Panc1 (cell line): ENCODE measurements around the gene TPSB2. TPM values are rescaled to one million over a fixed set of nuclear protein-coding genes. Genes with fewer than 3 reads are reported as not detected.

Experiments used
- ATAC-seq: fragments of 200-7000 bp; cut with Tn5 transposase; 2 replicates; pipeline ENCODE4 v1.9.1; 2020; ENCODE audit warnings: mild to moderate bottlenecking, moderate library complexity
- BruUV-seq: library from RNA; stranded (reverse); fragments of 400-500 nt; replicated peaks from 2 replicates; lab custom pipeline; 2021; lab: Mats Ljungman, UMichigan
- CTCF ChIA-PET: fragments of 300-600 bp; sonication (Branson Sonifier 250); formaldehyde crosslinking; loops from one replicate; lab custom pipeline; 2022; ENCODE audit warnings: antibody characterized with exemption; lab: Charles Lee
- POLR2A ChIA-PET: fragments of 300-600 bp; sonication (Branson Sonifier 250); formaldehyde crosslinking; loops from one replicate; lab custom pipeline; 2022; ENCODE audit warnings: antibody characterized with exemption; lab: Charles Lee
- DNase-seq: peaks from one replicate; pipeline ENCODE4 v3.0.0-alpha.2; 2010; ENCODE audit warnings: low read depth, low spot score
- H3K27ac ChIP-seq: 2 replicates; pipeline ENCODE4 v1.5.1; 2011; ENCODE audit warnings: mild to moderate bottlenecking, low read length, inconsistent platforms
- H3K27me3 ChIP-seq: fragments of 200-500 bp; sonication (Bioruptor generic); 2 replicates; pipeline ENCODE4 v1.6.0; 2014; ENCODE audit warnings: low read length, inconsistent platforms; ENCODE audit not compliant: control insufficient read depth, insufficient read depth
- H3K36me3 ChIP-seq: fragments of 200-500 bp; sonication (Bioruptor generic); 2 replicates; pipeline ENCODE4 v1.5.1; 2014; ENCODE audit warnings: inconsistent platforms, mild to moderate bottlenecking, low read length, moderate library complexity; ENCODE audit not compliant: control insufficient read depth, insufficient read depth
- H3K4me1 ChIP-seq: 2 replicates; pipeline ENCODE4 v1.5.1; 2011; ENCODE audit warnings: inconsistent platforms, mild to moderate bottlenecking, low read length, moderate library complexity; ENCODE audit not compliant: control insufficient read depth, insufficient read depth
- H3K4me3 ChIP-seq, 2 experiments: 2 replicates each; pipeline ENCODE4 v1.5.1; 2011 to 2012; ENCODE audit warnings: low read depth in 2 of 2, low read length in 2 of 2, mild to moderate bottlenecking in 2 of 2, inconsistent platforms in 1 of 2, moderate library complexity in 1 of 2
- H3K9me3 ChIP-seq: fragments of 200-500 bp; sonication (Bioruptor generic); 2 replicates; pipeline ENCODE4 v1.5.1; 2014; ENCODE audit warnings: low read depth, mild to moderate bottlenecking, inconsistent platforms, low read length, moderate library complexity; ENCODE audit not compliant: control insufficient read depth, insufficient read depth
- POLR2AphosphoS5 ChIP-seq: IDR thresholded peaks from 2 replicates; pipeline ENCODE4 v1.6.1; 2012; ENCODE audit warnings: mild to moderate bottlenecking, low read depth, low read length, moderate library complexity
- SIN3A ChIP-seq: IDR thresholded peaks from 2 replicates; pipeline ENCODE4 v1.6.1; 2012; ENCODE audit warnings: low read depth, mild to moderate bottlenecking, low read length, moderate library complexity, borderline replicate concordance; ENCODE audit not compliant: insufficient read depth
- TCF7L2 ChIP-seq: IDR thresholded peaks from 2 replicates; pipeline ENCODE4 v1.6.1; 2011; ENCODE audit warnings: mild to moderate bottlenecking, low read depth, low read length, inconsistent platforms
- in situ Hi-C: cut with HindIII; loops from 2 replicates; pipeline ENCODE4 v1.10.0; 2016; ENCODE audit warnings: low sequenced_read_pairs, low pct_unique_long_range_greater_than_20kb
- intact Hi-C: fragments of 100-400 bp; cut with micrococcal nuclease; formaldehyde crosslinking; loops from one replicate; pipeline ENCODE4 v1.10.0; 2022; ENCODE audit not compliant: unreplicated experiment
- total RNA-seq: library from RNA; stranded (reverse); gene quantifications from one replicate; pipeline ENCODE4 v1.2.1, GENCODE V29; 2021; ENCODE audit not compliant: unreplicated experiment
- TF ChIP-seq, protein P1 (sequence below): fragments of 450-650 bp; IDR thresholded peaks from 2 replicates; pipeline ENCODE4 v1.5.1; 2017; ENCODE audit warnings: mild to moderate bottlenecking
- TF ChIP-seq, protein P2 (sequence below), 2 experiments: IDR thresholded peaks; 2 replicates each; pipeline ENCODE4 v1.6.1; 2011 to 2012; ENCODE audit warnings: low read depth in 2 of 2, control low read depth in 1 of 2, low read length in 1 of 2, mild to moderate bottlenecking in 1 of 2, moderate library complexity in 1 of 2; ENCODE audit not compliant: insufficient read depth in 1 of 2

Gene TPSB2
- total RNA-seq, 1 experiment from 2014 or later: 0.57 TPM

DNA sequence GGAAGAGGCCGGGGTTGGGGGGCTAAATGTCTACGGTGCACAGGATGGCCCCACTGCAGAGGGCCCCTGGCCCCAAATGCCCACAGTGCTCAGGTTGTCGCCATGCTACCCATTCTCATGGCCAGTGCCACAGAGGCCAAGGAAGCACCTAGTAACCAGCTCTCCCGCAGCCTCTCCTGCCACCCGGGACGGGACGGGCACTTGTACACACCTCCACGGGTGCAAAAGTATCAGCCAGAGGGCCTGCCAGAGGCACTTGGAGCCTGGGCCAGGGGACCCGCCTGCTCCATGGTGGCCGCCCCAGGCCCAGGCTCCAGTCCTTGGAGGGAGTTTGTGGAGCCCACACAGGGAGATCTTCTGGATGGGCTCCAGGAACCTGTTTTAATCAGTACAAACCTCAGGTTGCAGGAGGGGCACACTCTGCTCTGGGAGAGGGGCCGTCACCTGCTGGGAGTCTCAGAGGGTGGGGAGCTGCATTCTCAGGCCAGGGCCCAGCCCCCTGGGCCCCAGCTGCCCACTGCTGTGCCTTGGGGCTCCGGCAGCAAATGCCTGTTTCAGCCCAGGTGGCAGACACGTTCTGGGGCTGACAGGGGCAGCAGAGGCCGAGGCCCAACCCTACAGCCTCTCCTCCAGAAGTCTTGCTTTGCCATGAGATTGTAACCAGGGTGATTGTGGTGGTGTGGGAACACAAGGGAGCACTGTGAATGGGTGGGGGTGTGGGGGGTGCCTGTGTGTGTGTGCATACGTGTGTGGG is 33.8 kb upstream of the TPSB2 start:
- H3K27me3 ChIP-seq: no peaks in the 10 kb centered on the region

DNA sequence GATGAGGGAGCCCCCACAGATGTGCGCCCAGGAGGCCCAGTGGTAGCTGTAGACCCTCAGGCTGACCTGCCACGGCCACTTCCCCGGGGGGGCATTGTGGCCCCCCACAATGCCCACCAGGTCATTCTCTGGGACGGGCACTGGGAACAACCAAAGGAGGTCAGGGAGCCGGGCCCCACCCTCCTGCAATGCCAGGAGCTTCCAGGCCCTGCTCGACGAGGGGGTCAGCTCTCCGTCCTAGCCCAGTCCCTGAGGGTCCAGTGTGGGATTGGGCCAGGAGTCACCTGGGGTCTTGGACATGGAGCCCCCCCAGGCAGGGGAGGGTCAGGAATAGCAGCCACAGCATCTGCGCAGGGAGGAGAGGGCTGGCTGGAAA is 32.9 kb upstream of the TPSB2 start:
- CTCF ChIA-PET: no interaction called here
- H3K36me3 ChIP-seq: no peaks in the 10 kb centered on the region
- H3K9me3 ChIP-seq: no peaks in the 10 kb centered on the region
- no peak overlapping the region for H3K4me3 ChIP-seq
- no peaks in the 10 kb centered on the region; the same call in 1 of the 2 replicates for H3K4me1 ChIP-seq
- intact Hi-C loops: no loop called here
- BruUV-seq: no TSS peak
- TF ChIP-seq, protein P1, sequence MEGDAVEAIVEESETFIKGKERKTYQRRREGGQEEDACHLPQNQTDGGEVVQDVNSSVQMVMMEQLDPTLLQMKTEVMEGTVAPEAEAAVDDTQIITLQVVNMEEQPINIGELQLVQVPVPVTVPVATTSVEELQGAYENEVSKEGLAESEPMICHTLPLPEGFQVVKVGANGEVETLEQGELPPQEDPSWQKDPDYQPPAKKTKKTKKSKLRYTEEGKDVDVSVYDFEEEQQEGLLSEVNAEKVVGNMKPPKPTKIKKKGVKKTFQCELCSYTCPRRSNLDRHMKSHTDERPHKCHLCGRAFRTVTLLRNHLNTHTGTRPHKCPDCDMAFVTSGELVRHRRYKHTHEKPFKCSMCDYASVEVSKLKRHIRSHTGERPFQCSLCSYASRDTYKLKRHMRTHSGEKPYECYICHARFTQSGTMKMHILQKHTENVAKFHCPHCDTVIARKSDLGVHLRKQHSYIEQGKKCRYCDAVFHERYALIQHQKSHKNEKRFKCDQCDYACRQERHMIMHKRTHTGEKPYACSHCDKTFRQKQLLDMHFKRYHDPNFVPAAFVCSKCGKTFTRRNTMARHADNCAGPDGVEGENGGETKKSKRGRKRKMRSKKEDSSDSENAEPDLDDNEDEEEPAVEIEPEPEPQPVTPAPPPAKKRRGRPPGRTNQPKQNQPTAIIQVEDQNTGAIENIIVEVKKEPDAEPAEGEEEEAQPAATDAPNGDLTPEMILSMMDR: no peak
- TF ChIP-seq TCF7L2 (no peak), SIN3A (no peak), POLR2AphosphoS5 (no peak)
- DNase-seq: no peak
- H3K27ac ChIP-seq: no peak overlapping the region
- in situ Hi-C loops: no loop called here
- H3K27me3 ChIP-seq: no peaks in the 10 kb centered on the region
- no peak for ATAC-seq
- POLR2A ChIA-PET: no interaction called here

More for the DNA sequence above, 33.8 kb upstream of the TPSB2 start:
- Histone ChIP-seq H3K4me3 (no peak overlapping the region), H3K9me3 (no peaks in the 10 kb centered on the region), H3K27ac (no peak overlapping the region), H3K36me3 (no peaks in the 10 kb centered on the region), H3K4me1 (no peaks in the 10 kb centered on the region)
- ChIA-PET CTCF (no interaction called here), POLR2A (no interaction called here)
- intact Hi-C loops (no loop called here), in situ Hi-C loops (no loop called here)
- DNase-seq: no peak
- ATAC-seq: no peak
- TF ChIP-seq POLR2AphosphoS5: no peak
- TF ChIP-seq, protein P1: no peak
- TF ChIP-seq, protein P2, sequence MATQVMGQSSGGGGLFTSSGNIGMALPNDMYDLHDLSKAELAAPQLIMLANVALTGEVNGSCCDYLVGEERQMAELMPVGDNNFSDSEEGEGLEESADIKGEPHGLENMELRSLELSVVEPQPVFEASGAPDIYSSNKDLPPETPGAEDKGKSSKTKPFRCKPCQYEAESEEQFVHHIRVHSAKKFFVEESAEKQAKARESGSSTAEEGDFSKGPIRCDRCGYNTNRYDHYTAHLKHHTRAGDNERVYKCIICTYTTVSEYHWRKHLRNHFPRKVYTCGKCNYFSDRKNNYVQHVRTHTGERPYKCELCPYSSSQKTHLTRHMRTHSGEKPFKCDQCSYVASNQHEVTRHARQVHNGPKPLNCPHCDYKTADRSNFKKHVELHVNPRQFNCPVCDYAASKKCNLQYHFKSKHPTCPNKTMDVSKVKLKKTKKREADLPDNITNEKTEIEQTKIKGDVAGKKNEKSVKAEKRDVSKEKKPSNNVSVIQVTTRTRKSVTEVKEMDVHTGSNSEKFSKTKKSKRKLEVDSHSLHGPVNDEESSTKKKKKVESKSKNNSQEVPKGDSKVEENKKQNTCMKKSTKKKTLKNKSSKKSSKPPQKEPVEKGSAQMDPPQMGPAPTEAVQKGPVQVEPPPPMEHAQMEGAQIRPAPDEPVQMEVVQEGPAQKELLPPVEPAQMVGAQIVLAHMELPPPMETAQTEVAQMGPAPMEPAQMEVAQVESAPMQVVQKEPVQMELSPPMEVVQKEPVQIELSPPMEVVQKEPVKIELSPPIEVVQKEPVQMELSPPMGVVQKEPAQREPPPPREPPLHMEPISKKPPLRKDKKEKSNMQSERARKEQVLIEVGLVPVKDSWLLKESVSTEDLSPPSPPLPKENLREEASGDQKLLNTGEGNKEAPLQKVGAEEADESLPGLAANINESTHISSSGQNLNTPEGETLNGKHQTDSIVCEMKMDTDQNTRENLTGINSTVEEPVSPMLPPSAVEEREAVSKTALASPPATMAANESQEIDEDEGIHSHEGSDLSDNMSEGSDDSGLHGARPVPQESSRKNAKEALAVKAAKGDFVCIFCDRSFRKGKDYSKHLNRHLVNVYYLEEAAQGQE (IDR thresholded peaks at IDR 0.05; ENCODE audit: insufficient read depth in 1 of 2, low read depth in 2 of 2, low read length in 1 of 2): no peak
- TF ChIP-seq TCF7L2: no peak
- no peak for TF ChIP-seq SIN3A
- BruUV-seq: no TSS peak
